Endothelial cell of umbilical vein (primary cell): ENCODE data around the gene SMAP1.

Source experiments
- CTCF ChIP-seq, 2 donors: IDR thresholded peaks; 1 replicate in 1 of 2; 2 replicates in 1 of 2; pipeline ENCODE4 v1.5.1; 2011; ENCODE audit warnings: low read length in 2 of 2, mild to moderate bottlenecking in 2 of 2, moderate library complexity in 2 of 2, control low read depth in 1 of 2, inconsistent platforms in 1 of 2, low read depth in 1 of 2; ENCODE audit not compliant: insufficient read depth in 1 of 2; ENCODE audit errors: extremely low read depth in 1 of 2
- EZH2 ChIP-seq: IDR thresholded peaks from 2 replicates; pipeline ENCODE4 v1.6.1; 2012; ENCODE audit warnings: borderline replicate concordance, low read depth, mild to moderate bottlenecking, moderate library complexity, low read length, inconsistent platforms; ENCODE audit not compliant: severe bottlenecking
- GATA2 ChIP-seq: IDR thresholded peaks from 2 replicates; pipeline ENCODE4 v1.7.0; 2011; ENCODE audit warnings: low read depth, mild to moderate bottlenecking, moderate library complexity, mixed read lengths, low read length; ENCODE audit not compliant: insufficient read length, insufficient read depth
- MAX ChIP-seq: IDR thresholded peaks from 2 replicates; pipeline ENCODE4 v1.6.1; 2011; ENCODE audit not compliant: insufficient read depth, insufficient read length
- MYC ChIP-seq: IDR thresholded peaks from one replicate; pipeline ENCODE4 v1.6.1; 2011; ENCODE audit warnings: mild to moderate bottlenecking, low read depth, low read length
- POLR2A ChIP-seq: IDR thresholded peaks from 2 replicates; pipeline ENCODE4 v1.6.1; 2012; ENCODE audit warnings: low read depth, mild to moderate bottlenecking, control low read depth, low read length
- POLR2AphosphoS5 ChIP-seq: IDR thresholded peaks from 2 replicates; pipeline ENCODE4 v1.6.1; 2012; ENCODE audit warnings: low read depth, mild to moderate bottlenecking, control low read depth, low read length, moderate library complexity; ENCODE audit not compliant: insufficient read depth

GRCh38 chr6:70821751-70822150, 154.1 kb downstream of the SMAP1 start:
- TF ChIP-seq CTCF (IDR thresholded peaks at IDR 0.05; ENCODE audit: extremely low read depth in 1 of 2, insufficient read depth in 1 of 2, low read depth in 1 of 2, low read length in 2 of 2) (no peak), POLR2AphosphoS5 (no peak), EZH2 (no peak), MAX (no peak), POLR2A (no peak), GATA2 (no peak), MYC (no peak)
